HG03139 (cell line): ENCODE results near the gene SRMS.

Experiments
- ATAC-seq: cut with Tn5 transposase; IDR thresholded peaks from one replicate; pipeline ENCODE4 v1.9.1; 2021; ENCODE audit not compliant: unreplicated experiment

SRMS gene

GRCh38 chr20:63539441-63540370 lies 7.8 kb downstream of the SRMS start:
- ATAC-seq, result no peak

GRCh38 chr20:63539092-63539430 lies 8.5 kb downstream of the SRMS start:
- ATAC-seq, result no peak

- no peak for ATAC-seq
Measured at GRCh38 chr20:63538204-63539091, 9.1 kb downstream of the SRMS start.

- ATAC-seq, result peak; percentile 87
Measured at GRCh38 chr20:63537525-63538203, 9.9 kb downstream of the SRMS start.

- ATAC-seq, result no peak
Measured at GRCh38 chr20:63536997-63537524, 10.5 kb downstream of the SRMS start, which contains the start of gene PTK6. Gene PTK6, minus strand, starts transcription at chr20:63537376. Its CDS starts 62 bp downstream, at chr20:63537314.

GRCh38 chr20:63536241-63536977 lies 11.1 kb downstream of the SRMS start:
- ATAC-seq, result no peak

GRCh38 chr20:63534831-63535651 lies 12.5 kb downstream of the SRMS start:
- ATAC-seq, result no peak

- ATAC-seq, result no peak
Measured at GRCh38 chr20:63534427-63534830, 13.1 kb downstream of the SRMS start.

GRCh38 chr20:63533871-63534393 lies 13.6 kb downstream of the SRMS start:
- ATAC-seq, result no peak

- no peak for ATAC-seq
Measured at GRCh38 chr20:63533388-63533787, 14.2 kb downstream of the SRMS start.

GRCh38 chr20:63532449-63532971 lies 15.0 kb downstream of the SRMS start:
- ATAC-seq, result no peak

- no peak for ATAC-seq
Measured at GRCh38 chr20:63531686-63532448, 15.7 kb downstream of the SRMS start.

GRCh38 chr20:63530788-63531160 lies 16.8 kb downstream of the SRMS start:
- ATAC-seq, result no peak

GRCh38 chr20:63529861-63530787 lies 17.4 kb downstream of the SRMS start:
- ATAC-seq, result no peak

- ATAC-seq, result no peak
Measured at GRCh38 chr20:63529180-63529860, 18.2 kb downstream of the SRMS start.

- ATAC-seq, result no peak
Measured at GRCh38 chr20:63527184-63527583, 20.4 kb downstream of the SRMS start.

GRCh38 chr20:63525971-63526370 lies 21.6 kb downstream of the SRMS start:
- ATAC-seq, result no peak
